ENCODE measurements around the gene ITGA8. TPM values are rescaled to one million over a fixed set of nuclear protein-coding genes. Genes with fewer than 3 reads are reported as not detected.
"Not testable (repeated sequence)": the region's sequence is repeated elsewhere in the genome, so short reads cannot be mapped to it uniquely, and the experiment has no call there.

ITGA8 gene
- total RNA-seq, 2 experiments from 2014 or later, result not detected

DNA sequence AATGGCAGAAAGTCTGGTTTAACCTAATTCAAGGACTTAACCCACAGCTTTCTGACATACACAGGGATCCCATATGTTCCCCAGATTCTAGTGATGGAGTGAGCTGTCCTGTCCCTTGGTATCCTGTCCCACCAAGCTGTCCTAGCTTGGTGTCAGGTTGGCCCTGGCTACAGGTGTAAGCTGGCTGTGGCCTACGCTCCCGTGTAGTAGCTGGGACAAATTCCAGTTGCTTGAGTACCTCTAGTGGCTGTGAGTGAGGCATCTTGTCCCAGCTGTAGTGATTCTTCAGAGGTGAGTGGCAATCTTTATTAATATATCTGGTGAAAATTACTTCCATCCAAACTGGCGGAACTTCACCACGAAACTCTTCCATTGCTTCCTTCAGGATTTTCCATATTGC, 243.4 kb downstream of the ITGA8 start:
- H3K27me3 ChIP-seq (ENCODE audit: control insufficient read depth in 1 of 2, insufficient read depth in 2 of 2, low read length in 2 of 2), result peaks cover 0 to 9% of the 10 kb centered on the region in 2 experiments
- no peak overlapping the region for H3K27ac Mint-ChIP-seq
- no peaks in the 10 kb centered on the region for H3K4me1 Mint-ChIP-seq (ENCODE audit: low read depth)
- CTCF ChIA-PET, result no interaction called here
- H3K36me3 ChIP-seq (ENCODE audit: insufficient read depth, low read length), result no peaks in the 10 kb centered on the region
- intact Hi-C loops (cut with DNase I, micrococcal nuclease), result no loop called here
- no peak overlapping the region for H3K27ac ChIP-seq (ENCODE audit: low read depth in 1 of 2, low read length in 2 of 2)
- no peak overlapping the region for H3K4me3 Mint-ChIP-seq
- H3K36me3 Mint-ChIP-seq (ENCODE audit: low read depth), result no peaks in the 10 kb centered on the region
- H3K27me3 Mint-ChIP-seq, result peaks cover 64% of the 10 kb centered on the region
- DNase-seq (no peak), ATAC-seq (ENCODE audit: poor library complexity) (no peak)
- H3K4me3 ChIP-seq (ENCODE audit: low read length), result no peak overlapping the region
- POLR2A ChIA-PET, result no interaction called here
- H3K9me3 ChIP-seq (ENCODE audit: control insufficient read depth in 1 of 2, insufficient read depth in 1 of 2, low read length in 2 of 2), result no peaks in the 10 kb centered on the region
- H3K4me1 ChIP-seq (ENCODE audit: insufficient read depth, low read length), result no peaks in the 10 kb centered on the region
- no peak for TF ChIP-seq CTCF (IDR thresholded peaks at IDR 0.05)
- no peaks in the 10 kb centered on the region for H3K9me3 Mint-ChIP-seq

DNA sequence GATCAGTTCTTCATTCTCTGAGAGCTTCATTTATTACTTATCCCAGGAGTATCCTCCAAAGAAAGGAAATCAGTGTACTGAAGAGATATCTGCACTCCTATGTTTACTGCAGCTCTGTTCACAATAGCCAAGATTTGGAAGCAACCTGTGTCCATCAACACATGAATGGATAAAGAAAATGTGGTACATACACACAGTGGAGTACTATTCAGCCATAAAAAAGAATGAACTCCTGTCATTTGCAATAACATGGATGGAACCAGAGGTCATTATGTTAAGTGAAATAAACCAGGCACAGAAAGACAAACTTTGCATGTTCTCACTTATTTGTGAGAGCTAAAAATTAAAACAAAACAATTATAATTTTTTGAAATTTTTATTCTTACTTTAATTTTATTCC, 244.3 kb downstream of the ITGA8 start:
- H3K27me3 ChIP-seq (ENCODE audit: control insufficient read depth in 1 of 2, insufficient read depth in 2 of 2, low read length in 2 of 2); H3K9me3 Mint-ChIP-seq; CTCF ChIA-PET; H3K4me3 ChIP-seq (ENCODE audit: low read length); H3K4me3 Mint-ChIP-seq; ATAC-seq (ENCODE audit: poor library complexity); H3K4me1 ChIP-seq (ENCODE audit: insufficient read depth, low read length); DNase-seq; H3K27ac ChIP-seq (ENCODE audit: low read depth in 1 of 2, low read length in 2 of 2); H3K4me1 Mint-ChIP-seq (ENCODE audit: low read depth); H3K9me3 ChIP-seq (ENCODE audit: control insufficient read depth in 1 of 2, insufficient read depth in 1 of 2, low read length in 2 of 2); intact Hi-C loops (cut with DNase I, micrococcal nuclease); H3K36me3 Mint-ChIP-seq (ENCODE audit: low read depth); H3K27ac Mint-ChIP-seq; H3K36me3 ChIP-seq (ENCODE audit: insufficient read depth, low read length); POLR2A ChIA-PET: not testable (repeated sequence)
- H3K27me3 Mint-ChIP-seq, result peaks cover 72% of the 10 kb centered on the region

DNA sequence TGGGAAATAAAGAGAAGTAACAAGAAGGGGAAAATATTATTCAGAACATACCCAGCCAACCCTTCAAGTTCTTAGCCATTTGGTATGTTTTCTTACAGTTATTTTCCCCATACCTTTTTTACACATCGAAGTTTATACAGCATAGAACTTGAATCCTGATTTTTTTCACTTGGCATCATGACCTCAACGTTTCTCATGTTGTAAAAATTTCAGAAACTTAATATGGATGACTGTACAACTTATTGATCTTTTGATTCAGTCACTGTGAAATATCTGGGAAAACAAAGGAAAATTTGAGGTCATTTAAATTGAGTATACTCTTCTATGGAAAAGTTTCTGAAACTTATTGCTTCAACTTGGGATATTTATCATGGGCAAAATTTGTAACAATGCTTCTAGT, 245.1 kb downstream of the ITGA8 start:
- Mint-ChIP-seq H3K27me3 (peaks cover 71% of the 10 kb centered on the region), H3K36me3 (ENCODE audit: low read depth) (no peaks in the 10 kb centered on the region), H3K4me1 (ENCODE audit: low read depth) (no peaks in the 10 kb centered on the region), H3K27ac (no peak overlapping the region), H3K9me3 (no peaks in the 10 kb centered on the region), H3K4me3 (no peak overlapping the region)
- ChIA-PET POLR2A (no interaction called here), CTCF (no interaction called here)
- ATAC-seq (ENCODE audit: poor library complexity) (no peak), DNase-seq (no peak)
- peaks cover 0 to 9% of the 10 kb centered on the region in 2 experiments for H3K27me3 ChIP-seq (ENCODE audit: control insufficient read depth in 1 of 2, insufficient read depth in 2 of 2, low read length in 2 of 2)
- H3K27ac ChIP-seq (ENCODE audit: low read depth in 1 of 2, low read length in 2 of 2), result no peak overlapping the region
- H3K36me3 ChIP-seq (ENCODE audit: insufficient read depth, low read length), result no peaks in the 10 kb centered on the region
- no peaks in the 10 kb centered on the region for H3K9me3 ChIP-seq (ENCODE audit: control insufficient read depth in 1 of 2, insufficient read depth in 1 of 2, low read length in 2 of 2)
- H3K4me3 ChIP-seq (ENCODE audit: low read length), result no peak overlapping the region
- TF ChIP-seq CTCF (IDR thresholded peaks at IDR 0.05), result no peak
- H3K4me1 ChIP-seq (ENCODE audit: insufficient read depth, low read length), result no peaks in the 10 kb centered on the region
- intact Hi-C loops (cut with DNase I, micrococcal nuclease), result no loop called here

GRCh38 chr10:15473396-15473767, 246.3 kb downstream of the ITGA8 start:
- Mint-ChIP-seq H3K9me3 (no peaks in the 10 kb centered on the region), H3K36me3 (ENCODE audit: low read depth) (no peaks in the 10 kb centered on the region), H3K4me1 (ENCODE audit: low read depth) (no peaks in the 10 kb centered on the region), H3K4me3 (no peak overlapping the region), H3K27ac (no peak overlapping the region), H3K27me3 (peaks cover 71% of the 10 kb centered on the region)
- ChIA-PET CTCF (no interaction called here), POLR2A (no interaction called here)
- H3K9me3 ChIP-seq (ENCODE audit: control insufficient read depth in 1 of 2, insufficient read depth in 1 of 2, low read length in 2 of 2), result no peaks in the 10 kb centered on the region
- H3K4me3 ChIP-seq (ENCODE audit: low read length), result no peak overlapping the region
- no peak for TF ChIP-seq CTCF (IDR thresholded peaks at IDR 0.05)
- peaks cover 0 to 9% of the 10 kb centered on the region in 2 experiments for H3K27me3 ChIP-seq (ENCODE audit: control insufficient read depth in 1 of 2, insufficient read depth in 2 of 2, low read length in 2 of 2)
- H3K4me1 ChIP-seq (ENCODE audit: insufficient read depth, low read length), result no peaks in the 10 kb centered on the region
- intact Hi-C loops (cut with DNase I, micrococcal nuclease), result no loop called here
- no peak overlapping the region for H3K27ac ChIP-seq (ENCODE audit: low read depth in 1 of 2, low read length in 2 of 2)
- H3K36me3 ChIP-seq (ENCODE audit: insufficient read depth, low read length), result no peaks in the 10 kb centered on the region
- ATAC-seq (ENCODE audit: poor library complexity) (no peak), DNase-seq (no peak)
